ENCODE results near the gene UGT1A5.

UGT1A5 gene

DNA sequence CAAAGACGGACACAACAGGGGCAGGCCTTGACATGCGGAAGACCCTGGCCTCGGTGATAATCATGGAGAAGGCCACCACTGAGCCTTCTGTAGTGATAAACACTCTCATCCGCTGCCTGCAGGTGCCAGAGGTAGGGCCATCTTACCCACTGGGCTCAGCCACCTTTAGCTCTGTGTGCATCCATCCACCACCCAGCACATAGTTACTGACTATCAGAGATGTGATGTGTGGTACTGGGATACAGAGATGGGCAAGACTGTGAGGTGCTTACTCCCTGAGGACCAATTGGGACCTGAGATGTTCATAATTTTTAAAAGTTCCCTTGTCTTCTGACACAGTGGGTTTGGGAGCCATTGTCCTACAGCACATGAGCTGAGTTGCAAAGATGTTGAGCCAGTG lies 67.0 kb downstream of the UGT1A5 start:
- Histone ChIP-seq H3K9me3 (ENCODE audit: insufficient read depth, low read length) (no peaks in the 10 kb centered on the region), H4K20me1 (ENCODE audit: low read depth, low read length) (no peaks in the 10 kb centered on the region), H2AFZ (ENCODE audit: low read depth, low read length, severe bottlenecking) (no peak overlapping the region), H3K4me3 (ENCODE audit: insufficient read depth, low read length, poor library complexity, severe bottlenecking) (no peak overlapping the region), H3K27ac (ENCODE audit: low read depth, low read length) (no peak overlapping the region), H3K27me3 (ENCODE audit: low read length) (no peaks in the 10 kb centered on the region), H3F3A (ENCODE audit: insufficient read depth) (no peaks in the 10 kb centered on the region), H3K9me2 (replicated peaks; ENCODE audit: insufficient read depth, low read length) (no peaks in the 10 kb centered on the region), H3K79me2 (ENCODE audit: insufficient read depth, low read length) (no peaks in the 10 kb centered on the region), H3K4me2 (ENCODE audit: low read depth, low read length, poor library complexity, severe bottlenecking) (no peak overlapping the region), H3K9ac (ENCODE audit: low read length) (no peak overlapping the region), H3K36me3 (ENCODE audit: low read length) (no peaks in the 10 kb centered on the region)
- TF ChIP-seq, protein P1, sequence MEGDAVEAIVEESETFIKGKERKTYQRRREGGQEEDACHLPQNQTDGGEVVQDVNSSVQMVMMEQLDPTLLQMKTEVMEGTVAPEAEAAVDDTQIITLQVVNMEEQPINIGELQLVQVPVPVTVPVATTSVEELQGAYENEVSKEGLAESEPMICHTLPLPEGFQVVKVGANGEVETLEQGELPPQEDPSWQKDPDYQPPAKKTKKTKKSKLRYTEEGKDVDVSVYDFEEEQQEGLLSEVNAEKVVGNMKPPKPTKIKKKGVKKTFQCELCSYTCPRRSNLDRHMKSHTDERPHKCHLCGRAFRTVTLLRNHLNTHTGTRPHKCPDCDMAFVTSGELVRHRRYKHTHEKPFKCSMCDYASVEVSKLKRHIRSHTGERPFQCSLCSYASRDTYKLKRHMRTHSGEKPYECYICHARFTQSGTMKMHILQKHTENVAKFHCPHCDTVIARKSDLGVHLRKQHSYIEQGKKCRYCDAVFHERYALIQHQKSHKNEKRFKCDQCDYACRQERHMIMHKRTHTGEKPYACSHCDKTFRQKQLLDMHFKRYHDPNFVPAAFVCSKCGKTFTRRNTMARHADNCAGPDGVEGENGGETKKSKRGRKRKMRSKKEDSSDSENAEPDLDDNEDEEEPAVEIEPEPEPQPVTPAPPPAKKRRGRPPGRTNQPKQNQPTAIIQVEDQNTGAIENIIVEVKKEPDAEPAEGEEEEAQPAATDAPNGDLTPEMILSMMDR (IDR thresholded peaks at IDR 0.05; ENCODE audit: insufficient read depth, low read length, poor library complexity, severe bottlenecking): no peak
- TF ChIP-seq EZH2phosphoT487 (conservative IDR thresholded peaks at IDR 0.05; ENCODE audit: low read length): no peak

DNA sequence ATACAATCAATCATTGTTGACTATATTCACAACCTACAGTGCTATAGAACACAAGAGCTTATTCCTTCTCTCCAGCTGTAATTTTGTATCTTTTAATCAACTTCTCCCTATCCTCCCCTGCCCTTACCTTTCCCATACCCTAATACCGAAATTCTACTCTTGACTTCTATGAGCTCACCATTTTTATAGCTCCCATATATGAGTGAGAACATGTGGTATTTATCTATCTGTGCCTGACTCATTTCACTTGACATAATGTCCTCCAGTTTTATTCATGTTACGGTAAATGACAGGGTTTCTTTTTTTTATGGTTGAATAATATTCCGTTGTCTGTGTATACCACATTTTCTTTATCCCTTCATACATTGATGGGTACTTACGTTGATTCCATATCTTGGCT lies 68.1 kb downstream of the UGT1A5 start:
- no peaks in the 10 kb centered on the region for H3K27me3 ChIP-seq (ENCODE audit: low read length)
- H3K27ac ChIP-seq (ENCODE audit: low read depth, low read length): no peak overlapping the region
- H4K20me1 ChIP-seq (ENCODE audit: low read depth, low read length): no peaks in the 10 kb centered on the region
- H3K79me2 ChIP-seq (ENCODE audit: insufficient read depth, low read length): no peaks in the 10 kb centered on the region
- no peak overlapping the region for H3K9ac ChIP-seq (ENCODE audit: low read length)
- no peaks in the 10 kb centered on the region for H3K9me3 ChIP-seq (ENCODE audit: insufficient read depth, low read length)
- TF ChIP-seq, protein P1 (IDR thresholded peaks at IDR 0.05; ENCODE audit: insufficient read depth, low read length, poor library complexity, severe bottlenecking): no peak
- TF ChIP-seq EZH2phosphoT487 (conservative IDR thresholded peaks at IDR 0.05; ENCODE audit: low read length): no peak
- no peak overlapping the region for H3K4me3 ChIP-seq (ENCODE audit: insufficient read depth, low read length, poor library complexity, severe bottlenecking)
- no peaks in the 10 kb centered on the region for H3F3A ChIP-seq (ENCODE audit: insufficient read depth)
- H3K4me2 ChIP-seq (ENCODE audit: low read depth, low read length, poor library complexity, severe bottlenecking): no peak overlapping the region
- no peaks in the 10 kb centered on the region for H3K9me2 ChIP-seq (replicated peaks; ENCODE audit: insufficient read depth, low read length)
- H3K36me3 ChIP-seq (ENCODE audit: low read length): no peaks in the 10 kb centered on the region
- no peak overlapping the region for H2AFZ ChIP-seq (ENCODE audit: low read depth, low read length, severe bottlenecking)

DNA sequence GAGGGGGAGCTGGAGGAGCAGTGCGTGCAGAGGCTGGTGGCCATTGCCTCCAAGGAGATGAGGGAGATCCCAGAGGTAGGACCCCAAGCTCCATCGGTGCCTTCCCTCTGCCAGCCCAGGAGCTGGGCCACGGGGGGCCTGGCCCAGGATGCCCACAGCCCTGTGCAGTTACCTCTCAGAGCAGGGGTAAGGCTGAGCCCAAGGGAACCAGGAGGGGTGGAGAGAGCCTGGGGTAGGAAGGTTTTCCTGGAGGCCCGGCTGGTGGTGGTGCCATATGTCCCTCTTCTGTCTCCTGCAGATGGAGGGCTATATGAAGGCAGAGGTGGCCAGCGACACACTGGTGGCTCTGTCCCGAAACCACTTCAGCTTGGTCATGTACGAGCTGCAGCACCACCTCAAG lies 76.8 kb downstream of the UGT1A5 start:
- Histone ChIP-seq H3K9me3 (ENCODE audit: insufficient read depth, low read length) (no peaks in the 10 kb centered on the region), H3K9me2 (replicated peaks; ENCODE audit: insufficient read depth, low read length) (no peaks in the 10 kb centered on the region), H3F3A (ENCODE audit: insufficient read depth) (no peaks in the 10 kb centered on the region), H3K36me3 (ENCODE audit: low read length) (no peaks in the 10 kb centered on the region), H3K27me3 (ENCODE audit: low read length) (no peaks in the 10 kb centered on the region), H3K9ac (ENCODE audit: low read length) (no peak overlapping the region), H3K4me3 (ENCODE audit: insufficient read depth, low read length, poor library complexity, severe bottlenecking) (no peak overlapping the region), H3K79me2 (ENCODE audit: insufficient read depth, low read length) (no peaks in the 10 kb centered on the region), H2AFZ (ENCODE audit: low read depth, low read length, severe bottlenecking) (no peak overlapping the region), H3K4me2 (ENCODE audit: low read depth, low read length, poor library complexity, severe bottlenecking) (no peak overlapping the region), H4K20me1 (ENCODE audit: low read depth, low read length) (no peaks in the 10 kb centered on the region), H3K27ac (ENCODE audit: low read depth, low read length) (no peak overlapping the region)
- no peak for TF ChIP-seq EZH2phosphoT487 (conservative IDR thresholded peaks at IDR 0.05; ENCODE audit: low read length)

DNA sequence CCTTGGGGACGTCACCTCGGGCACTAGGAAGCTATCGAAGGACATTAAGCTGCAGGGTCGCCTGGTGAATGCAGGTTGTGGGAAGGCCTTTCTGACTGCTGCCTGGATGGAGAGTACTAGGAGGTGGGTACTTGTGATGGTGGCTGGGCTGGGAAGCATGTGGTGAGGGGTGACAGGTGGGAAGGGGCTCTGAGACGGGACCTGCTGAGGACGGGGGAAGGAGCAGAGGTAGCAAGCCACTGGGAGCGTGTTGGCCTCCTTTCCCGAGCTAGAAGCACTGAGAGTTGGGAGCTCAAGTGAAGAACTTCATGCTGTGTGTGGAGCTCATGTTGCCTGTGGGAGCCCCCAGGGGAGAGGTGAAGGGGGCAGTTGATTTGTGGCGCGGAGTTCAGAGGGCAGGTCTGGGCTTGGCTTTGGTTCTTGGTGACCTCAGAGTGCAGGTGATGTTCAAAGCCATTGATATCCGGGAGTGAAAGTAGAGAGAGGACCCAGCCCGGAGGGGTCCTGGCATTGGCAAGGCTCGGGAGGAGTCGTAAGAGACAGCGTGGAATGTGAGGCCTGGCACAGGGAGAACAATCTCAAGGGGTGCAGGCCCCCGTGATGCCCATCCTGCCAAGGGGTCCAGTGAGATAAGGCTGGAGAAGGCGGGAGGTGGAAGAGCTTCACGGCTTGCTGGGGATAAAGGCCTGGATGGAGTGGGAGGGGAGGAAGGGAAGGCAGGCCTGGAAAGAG lies 78.6 kb downstream of the UGT1A5 start:
- Histone ChIP-seq H4K20me1 (ENCODE audit: low read depth, low read length) (no peaks in the 10 kb centered on the region), H3K9me2 (replicated peaks; ENCODE audit: insufficient read depth, low read length) (no peaks in the 10 kb centered on the region), H3K27ac (ENCODE audit: low read depth, low read length) (no peak overlapping the region), H3K4me2 (ENCODE audit: low read depth, low read length, poor library complexity, severe bottlenecking) (no peak overlapping the region), H3K79me2 (ENCODE audit: insufficient read depth, low read length) (no peaks in the 10 kb centered on the region), H3K4me3 (ENCODE audit: insufficient read depth, low read length, poor library complexity, severe bottlenecking) (no peak overlapping the region), H3F3A (ENCODE audit: insufficient read depth) (no peaks in the 10 kb centered on the region), H2AFZ (ENCODE audit: low read depth, low read length, severe bottlenecking) (no peak overlapping the region), H3K9ac (ENCODE audit: low read length) (no peak overlapping the region), H3K27me3 (ENCODE audit: low read length) (no peaks in the 10 kb centered on the region), H3K36me3 (ENCODE audit: low read length) (no peaks in the 10 kb centered on the region), H3K9me3 (ENCODE audit: insufficient read depth, low read length) (no peaks in the 10 kb centered on the region)
- TF ChIP-seq, protein P1 (IDR thresholded peaks at IDR 0.05; ENCODE audit: insufficient read depth, low read length, poor library complexity, severe bottlenecking): no peak
- no peak for TF ChIP-seq EZH2phosphoT487 (conservative IDR thresholded peaks at IDR 0.05; ENCODE audit: low read length)

All from SU-DHL-6 (cell line).